C4-2B (cell line): Measurements from ENCODE around the gene ISL2.
A peak's percentile ranks its signal among the peaks of the same experiment; 100 is the strongest.

ENCODE experiments used
- H3K27ac ChIP-seq: fragments of 450-650 bp; 2 replicates; pipeline ENCODE4 v1.5.1; 2017
- CTCF ChIP-seq: fragments of 450-650 bp; conservative IDR thresholded peaks from 2 replicates; pipeline ENCODE4 v1.5.1; 2017; ENCODE audit warnings: mild to moderate bottlenecking
- ZFX ChIP-seq: fragments of 450-650 bp; IDR thresholded peaks from 2 replicates; pipeline ENCODE4 v1.6.1; 2017

Gene ISL2

DNA sequence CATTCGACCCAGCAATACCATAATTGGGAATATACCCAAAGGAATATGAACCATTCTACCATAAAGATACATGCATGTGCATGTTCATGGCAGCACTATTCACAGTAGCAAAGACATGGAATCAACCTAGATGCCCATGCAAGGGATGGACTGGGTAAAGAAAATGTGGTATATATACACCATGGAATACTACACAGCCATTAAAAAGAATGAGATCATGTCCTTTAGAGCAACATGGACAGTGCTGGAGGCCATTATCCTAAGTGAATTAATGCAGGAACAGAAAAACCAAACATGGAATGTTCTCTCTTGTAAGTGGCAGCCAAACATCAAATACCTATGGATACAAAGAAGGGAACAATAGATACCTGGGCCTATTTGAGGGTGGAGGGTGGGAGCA lies 32.7 kb upstream of the ISL2 start:
- H3K27ac ChIP-seq: no peak overlapping the region

DNA sequence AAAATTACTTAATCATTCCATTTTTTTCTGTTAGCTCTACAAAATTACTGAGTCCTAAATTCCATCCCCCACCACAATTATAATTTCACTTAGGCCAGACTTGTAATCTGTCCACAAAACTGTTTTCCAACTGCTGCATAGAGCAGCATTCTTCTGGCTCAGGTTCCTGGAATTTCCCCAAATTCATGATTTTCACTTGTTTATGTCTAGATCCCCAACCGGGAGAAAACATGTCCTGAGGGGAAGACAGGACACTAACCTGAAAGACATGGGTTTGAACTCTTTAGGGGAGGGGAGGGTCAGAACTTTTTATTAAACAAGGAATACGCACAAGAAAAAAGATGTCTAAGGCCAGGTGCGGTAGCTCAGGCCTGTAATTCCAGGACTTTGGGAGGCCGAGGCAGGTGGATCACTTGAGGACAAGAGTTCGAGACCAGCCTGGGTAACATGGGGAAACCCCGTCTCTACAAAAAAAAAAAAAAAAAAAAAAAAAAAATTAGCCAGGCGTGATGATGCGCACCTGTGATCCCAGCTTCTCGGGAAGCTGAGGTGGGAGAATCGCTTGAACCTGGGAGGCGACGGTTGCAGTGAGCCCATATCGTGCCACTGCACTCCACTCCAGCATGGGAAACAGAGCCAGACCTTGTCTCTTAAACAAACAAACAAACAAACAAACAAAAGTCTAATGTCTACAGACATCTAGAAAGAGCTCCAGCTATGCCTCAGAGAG lies 26.8 kb upstream of the ISL2 start:
- no peak for TF ChIP-seq CTCF
- TF ChIP-seq ZFX: no peak
- peak overlapping the region; percentile 98; the same call in 1 of the 2 replicates for H3K27ac ChIP-seq

More for the DNA sequence above, 32.7 kb upstream of the ISL2 start:
- no peak for TF ChIP-seq CTCF
- no peak for TF ChIP-seq ZFX

- peak overlapping the region; percentile 98 for H3K27ac ChIP-seq
- TF ChIP-seq ZFX (no peak), CTCF (no peak)
These were observed 26.0 kb upstream of the ISL2 start for GRCh38 chr15:76310475-76311099.

GRCh38 chr15:76311100-76311953 lies 25.2 kb upstream of the ISL2 start, which contains the start of gene ETFA:
TSS of gene ETFA (minus strand) at chr15:76311469. CDS start at chr15:76311388, 81 bp downstream.
- H3K27ac ChIP-seq: peak within 1 kb of the TSS; percentile 98
- TF ChIP-seq CTCF (no peak), ZFX (peak; percentile 98)

- peak; percentile 45 for TF ChIP-seq ZFX
- TF ChIP-seq CTCF: no peak
- H3K27ac ChIP-seq: peak overlapping the region; percentile 98
These were observed 23.9 kb upstream of the ISL2 start for GRCh38 chr15:76312540-76313174.

DNA sequence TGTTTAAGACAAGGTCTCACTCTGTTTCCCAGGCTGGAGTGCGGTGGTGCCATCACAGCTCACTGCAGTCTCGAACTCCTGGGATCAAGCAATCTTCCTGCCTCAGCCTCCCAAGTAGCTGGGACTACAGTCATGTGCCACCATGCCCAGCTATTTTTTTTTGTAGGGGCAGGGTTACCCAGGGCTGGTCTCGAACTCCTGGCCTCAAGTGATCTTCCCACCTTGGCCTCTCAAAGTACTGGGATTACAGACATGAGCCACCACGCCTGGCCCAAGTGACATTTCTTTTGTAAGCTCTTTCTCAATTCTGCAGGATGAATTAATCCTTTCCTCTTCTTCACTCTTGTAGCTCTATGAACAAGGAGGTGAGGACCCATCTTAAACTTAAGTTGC lies 23.4 kb upstream of the ISL2 start:
- H3K27ac ChIP-seq: peak overlapping the region; percentile 98

DNA sequence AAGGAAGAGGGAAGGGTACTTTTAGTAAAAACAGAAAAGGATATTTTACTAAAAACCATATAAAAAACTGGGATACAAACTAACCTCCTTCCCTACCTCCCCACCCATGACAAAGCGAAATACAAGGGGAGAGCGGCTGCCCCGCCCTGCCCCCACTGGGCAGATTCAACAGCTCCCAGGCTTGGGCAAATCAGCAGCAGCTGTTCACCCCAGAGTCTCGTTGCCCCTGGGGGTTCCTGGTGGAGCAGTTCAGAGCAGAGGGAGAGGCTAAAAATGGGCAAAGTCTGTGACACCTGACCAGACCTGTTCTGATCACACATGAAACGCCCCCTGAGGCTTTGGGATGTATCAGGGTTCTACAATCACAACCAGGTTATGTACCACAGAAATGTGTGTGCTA lies 22.8 kb upstream of the ISL2 start:
- TF ChIP-seq CTCF (no peak), ZFX (no peak)
- H3K27ac ChIP-seq: peak overlapping the region; percentile 98
